ENCODE results near the gene TBC1D25. TPM values are rescaled to one million over a fixed set of nuclear protein-coding genes. Genes with fewer than 3 reads are reported as not detected.

Gene TBC1D25
- total and polyA plus RNA-seq, 2 of the 4 experiments (the other 2 are of a cell fraction), result 11.3 to 15.9 TPM

- Histone ChIP-seq H2BK120ac (ENCODE audit: low read depth, low read length) (no peak overlapping the region), H3K9me3 (ENCODE audit: control insufficient read depth, insufficient read depth, low read length) (no peaks in the 10 kb centered on the region), H3K14ac (replicated peaks; ENCODE audit: low read depth, low read length) (no peak overlapping the region), H2BK15ac (ENCODE audit: low read depth, low read length) (no peak overlapping the region), H3K27me3 (ENCODE audit: control insufficient read depth, insufficient read depth, low read length) (no peaks in the 10 kb centered on the region; the same call in 1 of the 2 replicates), H2AK9ac (replicated peaks; ENCODE audit: low read depth, low read length, poor library complexity) (no peak overlapping the region), H3K4me3 (ENCODE audit: insufficient read depth, low read depth, low read length) (no peak overlapping the region), H2AFZ (replicated peaks; ENCODE audit: low read length, poor library complexity) (no peak overlapping the region), H4K20me1 (ENCODE audit: insufficient read depth, low read length) (no peaks in the 10 kb centered on the region), H3K79me1 (ENCODE audit: low read depth in 1 of 2, low read length in 2 of 2) (peaks cover 4 to 7% of the 10 kb centered on the region in 2 experiments; a peak in 3 of 4 replicates), H2BK5ac (ENCODE audit: low read depth, low read length, poor library complexity, severe bottlenecking) (no peak overlapping the region), H4K5ac (ENCODE audit: low read depth, low read length) (no peak overlapping the region), H3K4ac (ENCODE audit: low read depth, low read length) (no peak overlapping the region), H4K8ac (ENCODE audit: low read depth in 2 of 2, low read length in 2 of 2) (no peak overlapping the region), H2AK5ac (ENCODE audit: low read depth, low read length) (no peak overlapping the region), H3K18ac (ENCODE audit: low read depth, low read length) (no peak overlapping the region), H3K4me1 (ENCODE audit: control insufficient read depth, insufficient read depth, low read length) (no peaks in the 10 kb centered on the region), H3K9ac (ENCODE audit: low read depth, low read length) (no peak overlapping the region), H3K4me2 (ENCODE audit: low read depth, low read length) (no peak overlapping the region), H3K56ac (ENCODE audit: extremely low read depth, insufficient read depth, low read length) (no peak overlapping the region), H3K27ac (ENCODE audit: insufficient read depth, low read length) (no peak overlapping the region), H2BK20ac (ENCODE audit: low read depth, low read length) (no peak overlapping the region), H3K36me3 (ENCODE audit: control insufficient read depth, insufficient read depth, low read length) (no peaks in the 10 kb centered on the region), H4K91ac (ENCODE audit: insufficient read depth, low read depth, low read length) (no peak overlapping the region), H3K9me1 (ENCODE audit: insufficient read depth, low read length) (no peaks in the 10 kb centered on the region), H3K23ac (ENCODE audit: low read depth, low read length) (no peak overlapping the region)
- no CpG with 5 or more reads among the region's 7 CpGs for WGBS, 2 experiments (ENCODE audit: extremely low coverage in 2 of 2, insufficient read length in 1 of 2)
- TF ChIP-seq ELK1 (IDR thresholded peaks at IDR 0.05; ENCODE audit: borderline replicate concordance, low read depth, low read length), result no peak
- TF ChIP-seq CTCF (conservative IDR thresholded peaks at IDR 0.05; ENCODE audit: low read depth, low read length), result no peak
- TF ChIP-seq RFX5 (IDR thresholded peaks at IDR 0.05; ENCODE audit: low read depth, low read length), result no peak
- TF ChIP-seq SMC3 (IDR thresholded peaks at IDR 0.05; ENCODE audit: low read depth, low read length), result no peak
- no peak for TF ChIP-seq MAFK (IDR thresholded peaks at IDR 0.05; ENCODE audit: low read depth, low read length)
- TF ChIP-seq MAZ (IDR thresholded peaks at IDR 0.05; ENCODE audit: borderline replicate concordance, low read depth, low read length), result no peak
- no peak for TF ChIP-seq RCOR1 (IDR thresholded peaks at IDR 0.05; ENCODE audit: insufficient replicate concordance, low read length)
- no peak for TF ChIP-seq RAD21 (IDR thresholded peaks at IDR 0.05; ENCODE audit: low read length)
- no peak for TF ChIP-seq MXI1 (IDR thresholded peaks at IDR 0.05; ENCODE audit: borderline replicate concordance, low read depth, low read length)
- no peak for TF ChIP-seq BHLHE40 (IDR thresholded peaks at IDR 0.05; ENCODE audit: low read depth, low read length)
- TF ChIP-seq CEBPB (IDR thresholded peaks at IDR 0.05; ENCODE audit: low read depth, low read length), result no peak
- TF ChIP-seq CHD1 (IDR thresholded peaks at IDR 0.05; ENCODE audit: low read depth, low read length), result no peak
- TF ChIP-seq USF2 (IDR thresholded peaks at IDR 0.05; ENCODE audit: low read depth, low read length), result no peak
- TF ChIP-seq NFE2L2 (IDR thresholded peaks at IDR 0.05; ENCODE audit: low read depth, low read length), result no peak
- TF ChIP-seq POLR2A (IDR thresholded peaks at IDR 0.05; ENCODE audit: low read depth, low read length), result no peak
- TF ChIP-seq FOS (IDR thresholded peaks at IDR 0.05; ENCODE audit: low read depth, low read length), result no peak
- in situ Hi-C loops (cut with MboI; ENCODE audit: low sequenced_read_pairs) (no loop called here), intact Hi-C loops (cut with micrococcal nuclease) (no loop called here), dilution Hi-C loops (cut with HindIII; ENCODE audit: low sequenced_read_pairs, unreplicated experiment) (no loop called here)
- ATAC-seq (ENCODE audit: low read depth) (no peak), DNase-seq (no peak)
- POLR2A ChIA-PET (ENCODE audit: unreplicated experiment), result no interaction called here
- CTCF ChIA-PET, result no interaction called here
- no TSS peak for BruUV-seq (replicated peaks)
These were observed 35.3 kb upstream of the TBC1D25 start for GRCh38 chrX:48504261-48504660.

All from IMR-90 (cell line).